Right atrium auricular region (tissue), 2 donors: ENCODE results near the gene AGBL4. TPM values are rescaled to one million over a fixed set of nuclear protein-coding genes. Genes with fewer than 3 reads are reported as not detected.

ENCODE experiments used
- DNase-seq: peaks from one replicate; pipeline ENCODE4 v3.0.0-alpha.2; 2019; ENCODE audit warnings: low spot score
- H3K27ac ChIP-seq, 2 donors: fragments of 200-600 bp; sonication (generic); 1 replicate in 1 of 2; 2 replicates in 1 of 2; pipeline ENCODE4 v1.5.1; 2016 to 2019
- H3K27me3 ChIP-seq, 2 donors: fragments of 200-600 bp; sonication (generic); one replicate each; pipeline versions ENCODE4 v1.5.1 to v1.6.0; 2017 to 2019
- H3K36me3 ChIP-seq: fragments of 200-600 bp; sonication (generic); one replicate; pipeline ENCODE4 v1.5.1; 2016
- H3K4me1 ChIP-seq, 2 donors: fragments of 200-600 bp; sonication (generic); one replicate each; pipeline versions ENCODE4 v1.5.1 to v1.6.0; 2017 to 2019
- H3K4me3 ChIP-seq, 2 donors: fragments of 200-600 bp; sonication (generic); 1 replicate in 1 of 2; 2 replicates in 1 of 2; pipeline ENCODE4 v1.5.1; 2017 to 2019; ENCODE audit warnings: mild to moderate bottlenecking in 1 of 2, moderate library complexity in 1 of 2
- H3K9me3 ChIP-seq, 2 donors: fragments of 200-600 bp; sonication (generic); one replicate each; pipeline ENCODE4 v1.5.1; 2019
- CTCF ChIP-seq, 2 donors: fragments of 200-600 bp; sonication (generic); IDR thresholded peaks; one replicate each; pipeline ENCODE4 v1.5.1; 2019; ENCODE audit warnings: antibody characterized with exemption in 2 of 2
- total RNA-seq, 2 donors: library from RNA; depleted of rRNA; stranded (reverse); fragments of >200 nt; gene quantifications; one replicate each; pipeline ENCODE4 v1.1.0, GENCODE V29; 2016

The AGBL4 gene
- total RNA-seq, 2 donors from 2014 or later, result 0.94 to 1.7 TPM

GRCh38 chr1:48844187-48844586 lies 1179.6 kb downstream of the AGBL4 start:
- no peaks in the 10 kb centered on the region for H3K36me3 ChIP-seq
- no peak for DNase-seq
- H3K27me3 ChIP-seq, result no peaks in the 10 kb centered on the region
- no peak for TF ChIP-seq CTCF (IDR thresholded peaks at IDR 0.05)
- no peak overlapping the region for H3K4me3 ChIP-seq
- no peak overlapping the region for H3K27ac ChIP-seq
- H3K4me1 ChIP-seq, result no peaks in the 10 kb centered on the region
- H3K9me3 ChIP-seq, result no peaks in the 10 kb centered on the region

DNA sequence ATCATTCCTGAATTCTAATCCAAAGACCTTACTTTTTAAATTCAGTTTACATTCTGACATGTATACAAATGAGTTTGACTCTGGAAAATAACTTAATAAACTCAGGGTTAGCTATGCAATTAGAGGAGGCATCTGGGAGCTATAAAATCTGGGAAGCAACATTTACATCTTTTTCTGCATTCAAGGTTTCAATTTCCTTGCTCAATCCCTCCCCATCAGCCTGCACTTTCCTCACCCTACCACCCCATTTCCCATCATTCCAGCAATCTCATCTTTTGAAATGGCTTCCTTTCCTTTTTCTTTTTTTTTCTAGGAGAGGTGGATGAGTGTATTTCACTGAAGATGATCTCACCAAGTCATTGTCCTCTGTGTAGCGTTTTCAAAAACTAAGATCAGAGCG lies 1181.8 kb downstream of the AGBL4 start:
- Histone ChIP-seq H3K4me3 (no peak overlapping the region), H3K9me3 (no peaks in the 10 kb centered on the region), H3K27me3 (no peaks in the 10 kb centered on the region), H3K36me3 (no peaks in the 10 kb centered on the region), H3K27ac (no peak overlapping the region), H3K4me1 (no peaks in the 10 kb centered on the region)
- no peak for DNase-seq
- no peak for TF ChIP-seq CTCF (IDR thresholded peaks at IDR 0.05)

- Histone ChIP-seq H3K4me1 (no peaks in the 10 kb centered on the region), H3K4me3 (no peak overlapping the region), H3K36me3 (no peaks in the 10 kb centered on the region), H3K9me3 (no peaks in the 10 kb centered on the region), H3K27ac (no peak overlapping the region), H3K27me3 (no peaks in the 10 kb centered on the region)
- no peak for TF ChIP-seq CTCF (IDR thresholded peaks at IDR 0.05)
- DNase-seq, result no peak
Observed at GRCh38 chr1:48841461-48841860, 1182.3 kb downstream of the AGBL4 start.

GRCh38 chr1:48831120-48831978 lies 1192.4 kb downstream of the AGBL4 start:
- no peaks in the 10 kb centered on the region for H3K36me3 ChIP-seq
- no peak overlapping the region for H3K27ac ChIP-seq
- no peaks in the 10 kb centered on the region for H3K27me3 ChIP-seq
- no peak overlapping the region for H3K4me3 ChIP-seq
- no peak for TF ChIP-seq CTCF (IDR thresholded peaks at IDR 0.05)
- no peaks in the 10 kb centered on the region for H3K4me1 ChIP-seq
- H3K9me3 ChIP-seq, result no peaks in the 10 kb centered on the region
- DNase-seq, result no peak

DNA sequence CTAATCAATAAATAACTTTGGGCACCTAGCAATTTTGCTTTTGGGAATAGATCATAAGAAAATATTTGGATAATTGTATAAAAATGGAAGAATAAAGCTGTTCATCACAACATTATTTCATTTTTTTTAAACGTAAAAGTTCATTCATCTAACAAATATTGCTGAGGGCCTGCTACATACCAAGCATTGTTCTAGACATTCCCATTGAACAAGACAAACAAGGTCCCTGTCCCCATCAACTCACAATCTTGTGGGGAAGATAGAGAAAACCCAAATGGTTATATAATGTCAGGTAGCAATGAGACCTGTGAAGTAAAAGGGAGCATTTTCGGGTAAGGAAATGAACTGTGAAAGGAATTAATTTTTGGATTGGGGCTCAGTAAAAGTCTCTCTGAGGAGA lies 1193.0 kb downstream of the AGBL4 start:
- H3K4me1 ChIP-seq, result no peaks in the 10 kb centered on the region
- no peak for TF ChIP-seq CTCF (IDR thresholded peaks at IDR 0.05)
- no peaks in the 10 kb centered on the region for H3K9me3 ChIP-seq
- no peak overlapping the region for H3K4me3 ChIP-seq
- no peak overlapping the region for H3K27ac ChIP-seq
- no peaks in the 10 kb centered on the region for H3K27me3 ChIP-seq
- DNase-seq, result no peak
- no peaks in the 10 kb centered on the region for H3K36me3 ChIP-seq

GRCh38 chr1:48829446-48829845 lies 1194.3 kb downstream of the AGBL4 start:
- H3K27ac ChIP-seq, result no peak overlapping the region
- no peaks in the 10 kb centered on the region for H3K9me3 ChIP-seq
- H3K27me3 ChIP-seq, result no peaks in the 10 kb centered on the region
- no peak for TF ChIP-seq CTCF (IDR thresholded peaks at IDR 0.05)
- H3K36me3 ChIP-seq, result no peaks in the 10 kb centered on the region
- H3K4me3 ChIP-seq, result no peak overlapping the region
- no peak for DNase-seq
- H3K4me1 ChIP-seq, result no peaks in the 10 kb centered on the region
